SK-N-SH (cell line): Measurements from ENCODE around the gene CAV1. TPM values are rescaled to one million over a fixed set of nuclear protein-coding genes. Genes with fewer than 3 reads are reported as not detected.

Experiments used
- CTCF ChIA-PET: fragments of 300-600, 350-600 bp; formaldehyde crosslinking; extraction: SDS; loops from one replicate; lab custom pipeline; 2021; lab: Yijun Ruan, JAX
- POLR2A ChIA-PET: fragments of 350-600 bp; sonication (Branson Sonifier 250); formaldehyde crosslinking; extraction: SDS; loops from one replicate; lab custom pipeline; 2020; ENCODE audit warnings: antibody characterized with exemption, inconsistent platforms; lab: Yijun Ruan, JAX
- DNase-seq: peaks from one replicate; pipeline ENCODE4 v3.0.0; 2012
- H2AFZ ChIP-seq: fragments of 200-600 bp; sonication (generic); 2 replicates; pipeline ENCODE4 v1.8.1; 2016; ENCODE audit warnings: antibody characterized with exemption, mild to moderate bottlenecking, low read depth
- H3F3A ChIP-seq: fragments of 200-600 bp; sonication (generic); replicated peaks from 2 replicates; pipeline ENCODE3; 2016; ENCODE audit warnings: antibody characterized with exemption, mild to moderate bottlenecking; ENCODE audit not compliant: insufficient read depth
- H3K27ac ChIP-seq, 2 experiments: fragments of 200-500 bp in 1 of 2; fragments of 200-600 bp in 1 of 2; sonication (Bioruptor generic) in 1 of 2; sonication (generic), shearing (Covaris generic) in 1 of 2; 2 replicates each; pipeline versions ENCODE4 v1.5.1 to v1.6.1; 2014 to 2016; ENCODE audit warnings: low read depth in 2 of 2, inconsistent platforms in 1 of 2, low read length in 1 of 2, mild to moderate bottlenecking in 1 of 2, mixed read lengths in 1 of 2
- H3K27me3 ChIP-seq: fragments of 200-600 bp; sonication (generic), shearing (Covaris generic); 2 replicates; pipeline ENCODE4 v1.6.1; 2016; ENCODE audit warnings: mixed run types; ENCODE audit not compliant: insufficient read depth
- H3K36me3 ChIP-seq, 2 experiments: fragments of 200-500 bp in 1 of 2; fragments of 200-600 bp in 1 of 2; sonication (Bioruptor generic) in 1 of 2; sonication (generic) in 1 of 2; replicated peaks in 1 of 2; 2 replicates each; pipeline versions ENCODE3 to v1.5.1; 2014 to 2016; ENCODE audit warnings: low read length in 1 of 2, mild to moderate bottlenecking in 1 of 2; ENCODE audit not compliant: insufficient read depth in 2 of 2, control insufficient read depth in 1 of 2
- H3K4me1 ChIP-seq, 2 experiments: fragments of 200-500 bp in 1 of 2; fragments of 200-600 bp in 1 of 2; sonication (Bioruptor generic) in 1 of 2; sonication (generic), shearing (Covaris generic) in 1 of 2; 2 replicates each; pipeline versions ENCODE4 v1.5.1 to v1.6.1; 2014 to 2016; ENCODE audit warnings: low read depth in 1 of 2, low read length in 1 of 2, mixed run types in 1 of 2; ENCODE audit not compliant: insufficient read depth in 2 of 2, control insufficient read depth in 1 of 2
- H3K4me2 ChIP-seq: fragments of 200-600 bp; sonication (generic), shearing (Covaris generic); 2 replicates; pipeline ENCODE4 v1.6.1; 2017; ENCODE audit warnings: mixed run types
- H3K4me3 ChIP-seq, 2 experiments: fragments of 200-500 bp in 1 of 2; fragments of 200-600 bp in 1 of 2; sonication (Bioruptor generic) in 1 of 2; sonication (generic), shearing (Covaris generic) in 1 of 2; 2 replicates each; pipeline versions ENCODE4 v1.5.1 to v1.8.1; 2014 to 2016; ENCODE audit warnings: low read depth in 2 of 2, inconsistent platforms in 1 of 2, low read length in 1 of 2, mild to moderate bottlenecking in 1 of 2, mixed read lengths in 1 of 2, moderate library complexity in 1 of 2
- H3K79me2 ChIP-seq: fragments of 200-600 bp; sonication (generic); 2 replicates; pipeline ENCODE4 v1.8.1; 2017; ENCODE audit warnings: mild to moderate bottlenecking; ENCODE audit not compliant: insufficient read depth
- H3K9ac ChIP-seq: fragments of 200-600 bp; sonication (generic); 2 replicates; pipeline ENCODE4 v1.6.1; 2017; ENCODE audit warnings: mixed run types
- H3K9me2 ChIP-seq: fragments of 200-600 bp; sonication (generic); 2 replicates; pipeline ENCODE4 v1.6.1; 2017; ENCODE audit warnings: mixed run types
- H3K9me3 ChIP-seq: fragments of 200-600 bp; sonication (generic); 2 replicates; pipeline ENCODE4 v1.6.1; 2017; ENCODE audit warnings: mixed run types, mild to moderate bottlenecking, moderate library complexity
- H4K20me1 ChIP-seq: fragments of 200-600 bp; sonication (generic); 2 replicates; pipeline ENCODE4 v1.6.1; 2017; ENCODE audit warnings: mild to moderate bottlenecking, mixed run types; ENCODE audit not compliant: insufficient read depth
- CTCF ChIP-seq: fragments of 200-600 bp; sonication (generic); IDR thresholded peaks from 2 replicates; pipeline ENCODE4 v1.6.1; 2017; ENCODE audit warnings: antibody characterized with exemption, mild to moderate bottlenecking, moderate library complexity
- ELF1 ChIP-seq: IDR thresholded peaks from 2 replicates; pipeline ENCODE4 v1.4.0; 2012
- EP300 ChIP-seq, 2 experiments: IDR thresholded peaks; 2 replicates each; pipeline versions ENCODE4 v1.4.0 to v1.6.1; 2012; ENCODE audit warnings: borderline replicate concordance in 1 of 2, low read depth in 1 of 2, low read length in 1 of 2
- FOSL2 ChIP-seq: IDR thresholded peaks from 2 replicates; pipeline ENCODE4 v1.4.0; 2012; ENCODE audit warnings: low read depth, mild to moderate bottlenecking, moderate library complexity, borderline replicate concordance
- FOXJ3 ChIP-seq: sonication (generic); formaldehyde crosslinking; IDR thresholded peaks from 2 replicates; pipeline ENCODE4 v1.5.1; 2020; ENCODE audit warnings: mild to moderate bottlenecking, missing genetic modification reagents
- JUND ChIP-seq: IDR thresholded peaks from 2 replicates; pipeline ENCODE4 v1.4.0; 2012
- MXI1 ChIP-seq: IDR thresholded peaks from 2 replicates; pipeline ENCODE4 v1.6.1; 2012; ENCODE audit warnings: mild to moderate bottlenecking, low read depth, low read length, improper control_type of control experiment
- PBX3 ChIP-seq: IDR thresholded peaks from 2 replicates; pipeline ENCODE4; 2012
- POLR2AphosphoS5 ChIP-seq: IDR thresholded peaks from 2 replicates; pipeline ENCODE4 v1.6.1; 2012; ENCODE audit warnings: low read depth, low read length
- REST ChIP-seq: IDR thresholded peaks from 2 replicates; pipeline ENCODE4 v1.6.1; 2012; ENCODE audit warnings: mild to moderate bottlenecking, low read depth, low read length, moderate library complexity
- RFX5 ChIP-seq: IDR thresholded peaks from 2 replicates; pipeline ENCODE4 v1.6.1; 2012; ENCODE audit warnings: mild to moderate bottlenecking, improper control_type of control experiment, low read length
- RXRA ChIP-seq: IDR thresholded peaks from 2 replicates; pipeline ENCODE4 v1.4.0; 2012; ENCODE audit warnings: low read depth, mild to moderate bottlenecking, borderline replicate concordance
- SIN3A ChIP-seq: IDR thresholded peaks from 2 replicates; pipeline ENCODE4 v1.6.1; 2012; ENCODE audit warnings: low read depth, mild to moderate bottlenecking, low read length, moderate library complexity, borderline replicate concordance
- SMC3 ChIP-seq: IDR thresholded peaks from 2 replicates; pipeline ENCODE4 v1.6.1; 2012; ENCODE audit warnings: low read depth, low read length, improper control_type of control experiment
- TAF1 ChIP-seq: IDR thresholded peaks from 2 replicates; pipeline ENCODE4 v1.6.1; 2012; ENCODE audit warnings: low read depth, mild to moderate bottlenecking, low read length, moderate library complexity, borderline replicate concordance
- TCF12 ChIP-seq: IDR thresholded peaks from 2 replicates; pipeline ENCODE4 v1.4.0; 2012
- whole genome bisulfite sequencing: methylation state at CpG from one replicate; pipeline ENCODE4 v1.1.6; 2017; ENCODE audit warnings: low lambda C conversion rate; 5-methylcytosine and 5-hydroxymethylcytosine counted together
- polyA plus RNA-seq, 3 experiments: library from polyadenylated mRNA; depleted of rRNA; stranded (reverse); fragments of >200 nt; gene quantifications; 2 replicates each; pipeline ENCODE4 v1.2.3, GENCODE V29; 2012

The CAV1 gene
- polyA plus RNA-seq, 1 of the 3 experiments (the other 2 are of a cell fraction): 968 TPM

GRCh38 chr7:116607299-116607698, 82.5 kb downstream of the CAV1 start:
- Histone ChIP-seq H3K36me3 (no peaks in the 10 kb centered on the region), H3K9me2 (no peaks in the 10 kb centered on the region)
- 38% methylated on average over 2 of the region's 2 CpGs for WGBS

GRCh38 chr7:116610210-116610609, 85.4 kb downstream of the CAV1 start:
- peaks cover 22% of the 10 kb centered on the region; the same call in 1 of the 2 replicates for H3K27me3 ChIP-seq
- POLR2A ChIA-PET: no interaction called here
- 7% methylated on average over 2 of the region's 2 CpGs for WGBS
- H3F3A ChIP-seq: no peaks in the 10 kb centered on the region
- CTCF ChIA-PET: interaction anchor here (1.5 to 4.0 kb wide), 2 partner anchors 19 to 443 kb away, joined by 3 to 25 read pairs; no protein-coding TSS in a partner anchor
- no peak for DNase-seq
- no peaks in the 10 kb centered on the region for H3K4me1 ChIP-seq
- H3K36me3 ChIP-seq: no peaks in the 10 kb centered on the region
- no peak overlapping the region for H3K27ac ChIP-seq
- no peaks in the 10 kb centered on the region for H3K9me3 ChIP-seq
- no peaks in the 10 kb centered on the region for H3K79me2 ChIP-seq
- no peak overlapping the region for H3K4me2 ChIP-seq
- no peaks in the 10 kb centered on the region for H3K9me2 ChIP-seq
- no peak for TF ChIP-seq SMC3
- no peak for TF ChIP-seq REST
- peak; percentile 23; the same call in 1 of the 2 replicates for TF ChIP-seq JUND
- TF ChIP-seq FOSL2: peak; percentile 33; the same call in 1 of the 2 replicates
- peak; percentile 17; the same call in 1 of the 2 replicates for TF ChIP-seq POLR2AphosphoS5
- 0 out of 2 replicates have a peak, but pooled peaks have one; percentile 27 for TF ChIP-seq PBX3
- TF ChIP-seq MXI1: no peak
- TF ChIP-seq EP300 (IDR thresholded peaks at IDR 0.05; ENCODE audit: borderline replicate concordance in 1 of 2, low read depth in 1 of 2, low read length in 1 of 2): 0 out of 4 replicates have a peak, but pooled peaks of 1 of the 2 experiments have one; percentile 14
- peak; percentile 87 for TF ChIP-seq RXRA
- no peak for TF ChIP-seq RFX5
- no peak for TF ChIP-seq FOXJ3
- peak; percentile 28; the same call in 1 of the 2 replicates for TF ChIP-seq TCF12
- TF ChIP-seq, all 33 proteins: peak for 7
- H3K9ac ChIP-seq: no peak overlapping the region
- H2AFZ ChIP-seq: no peak overlapping the region
- no peaks in the 10 kb centered on the region for H4K20me1 ChIP-seq
- H3K4me3 ChIP-seq: no peak overlapping the region

More at GRCh38 chr7:116607299-116607698, 82.5 kb downstream of the CAV1 start:
- DNase-seq: no peak
- H4K20me1 ChIP-seq: no peaks in the 10 kb centered on the region
- H3K27me3 ChIP-seq: peaks cover 11% of the 10 kb centered on the region; the same call in 1 of the 2 replicates
- no peak overlapping the region for H2AFZ ChIP-seq
- H3K9me3 ChIP-seq: no peaks in the 10 kb centered on the region
- no peak overlapping the region for H3K4me2 ChIP-seq
- no peaks in the 10 kb centered on the region for H3K79me2 ChIP-seq
- no peak overlapping the region for H3K4me3 ChIP-seq
- H3K4me1 ChIP-seq: no peaks in the 10 kb centered on the region
- no peaks in the 10 kb centered on the region for H3F3A ChIP-seq
- ChIA-PET POLR2A (no interaction called here), CTCF (interaction anchor here (0.9 to 8.0 kb wide), 3 partner anchors 8 to 16 kb away, joined by 3 to 59 read pairs (median 3); no protein-coding TSS in a partner anchor)
- TF ChIP-seq CTCF: no peak
- no peak for TF ChIP-seq SIN3A
- TF ChIP-seq TAF1: no peak
- no peak for TF ChIP-seq ELF1
- no peak overlapping the region for H3K9ac ChIP-seq
- H3K27ac ChIP-seq: no peak overlapping the region
